Uterus (tissue), 4 donors: ENCODE results near the gene HBG2. TPM values are rescaled to one million over a fixed set of nuclear protein-coding genes. Genes with fewer than 3 reads are reported as not detected.

Experiments
- DNase-seq, 2 donors: peaks; one replicate each; pipeline ENCODE4 v3.0.0-alpha.2; 2019 to 2020
- H3K27ac ChIP-seq, 2 donors: fragments of 200-600 bp; sonication (generic); 1 replicate in 1 of 2; 2 replicates in 1 of 2; pipeline ENCODE4 v1.5.1; 2016 to 2018
- H3K27me3 ChIP-seq, 2 donors: fragments of 200-600 bp; sonication (generic); one replicate each; pipeline ENCODE4 v1.5.1; 2018 to 2019; ENCODE audit warnings: control low read depth in 1 of 2
- H3K36me3 ChIP-seq, 2 donors: fragments of 200-600 bp; sonication (generic); one replicate each; pipeline ENCODE4 v1.5.1; 2019; ENCODE audit warnings: control low read depth in 1 of 2
- H3K4me1 ChIP-seq, 2 donors: fragments of 200-600 bp; sonication (generic); one replicate each; pipeline ENCODE4 v1.5.1; 2018 to 2019; ENCODE audit warnings: control low read depth in 1 of 2
- H3K4me3 ChIP-seq, 2 donors: fragments of 200-600 bp; sonication (generic); 1 replicate in 1 of 2; 2 replicates in 1 of 2; pipeline ENCODE4 v1.5.1; 2018 to 2019; ENCODE audit warnings: mild to moderate bottlenecking in 1 of 2
- H3K9me3 ChIP-seq, 2 donors: fragments of 200-600 bp; sonication (generic); one replicate each; pipeline ENCODE4 v1.5.1; 2019; ENCODE audit warnings: control low read depth in 1 of 2
- POLR2A ChIP-seq, 2 donors: fragments of 450-650 bp; IDR thresholded peaks; one replicate each; pipeline ENCODE4 v1.6.1; 2016; ENCODE audit warnings: antibody characterized with exemption in 2 of 2, mild to moderate bottlenecking in 1 of 2, moderate library complexity in 1 of 2
- intact Hi-C: fragments of 100-400 bp; cut with DNase I; formaldehyde crosslinking; loops from one replicate; pipeline ENCODE4 v1.15.1; 2023; ENCODE audit warnings: low total_unique reads
- total RNA-seq, 4 donors: library from RNA; depleted of rRNA in 3 of 4; stranded (reverse); fragments of >200 nt in 3 of 4; gene quantifications; one replicate each; pipeline versions ENCODE4 v1.1.0 to v1.2.4, GENCODE V29; 2014 to 2023
- TF ChIP-seq, protein P1 (sequence below), 4 experiments: fragments of 200-600 bp in 2 of 4; fragments of 450-650 bp in 2 of 4; sonication (generic) in 2 of 4; IDR thresholded peaks; one replicate each; pipeline ENCODE4 v1.5.1; 2016 to 2019; ENCODE audit warnings: antibody characterized with exemption in 4 of 4, mild to moderate bottlenecking in 2 of 4, moderate library complexity in 1 of 4
- donor health status: DM: yes; HTN: yes; CAD: no.

The HBG2 gene
- total RNA-seq, 4 donors from 2014 or later = 1,050 TPM; not detected in 3

DNA sequence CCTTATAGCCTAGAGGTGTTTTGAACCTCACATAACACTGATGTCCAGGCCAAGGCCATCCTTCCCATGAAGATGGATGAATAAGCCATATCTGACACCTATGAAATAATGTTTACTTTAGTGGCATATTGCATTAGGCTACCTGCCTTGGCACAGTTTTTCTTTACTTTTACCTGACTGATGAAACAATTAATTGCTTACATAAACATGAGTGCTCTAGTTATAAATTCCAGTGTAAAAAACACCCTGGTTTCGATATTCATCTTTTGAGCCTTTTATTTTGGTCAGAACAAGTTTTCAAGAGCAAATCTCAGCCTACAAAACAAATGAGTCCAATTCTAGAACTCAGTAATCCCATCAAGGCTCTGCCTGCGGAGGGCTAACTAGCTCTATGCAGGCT is 22.1 kb upstream of the HBG2 start:
- H3K27ac ChIP-seq = no peak overlapping the region
- TF ChIP-seq, protein P1, sequence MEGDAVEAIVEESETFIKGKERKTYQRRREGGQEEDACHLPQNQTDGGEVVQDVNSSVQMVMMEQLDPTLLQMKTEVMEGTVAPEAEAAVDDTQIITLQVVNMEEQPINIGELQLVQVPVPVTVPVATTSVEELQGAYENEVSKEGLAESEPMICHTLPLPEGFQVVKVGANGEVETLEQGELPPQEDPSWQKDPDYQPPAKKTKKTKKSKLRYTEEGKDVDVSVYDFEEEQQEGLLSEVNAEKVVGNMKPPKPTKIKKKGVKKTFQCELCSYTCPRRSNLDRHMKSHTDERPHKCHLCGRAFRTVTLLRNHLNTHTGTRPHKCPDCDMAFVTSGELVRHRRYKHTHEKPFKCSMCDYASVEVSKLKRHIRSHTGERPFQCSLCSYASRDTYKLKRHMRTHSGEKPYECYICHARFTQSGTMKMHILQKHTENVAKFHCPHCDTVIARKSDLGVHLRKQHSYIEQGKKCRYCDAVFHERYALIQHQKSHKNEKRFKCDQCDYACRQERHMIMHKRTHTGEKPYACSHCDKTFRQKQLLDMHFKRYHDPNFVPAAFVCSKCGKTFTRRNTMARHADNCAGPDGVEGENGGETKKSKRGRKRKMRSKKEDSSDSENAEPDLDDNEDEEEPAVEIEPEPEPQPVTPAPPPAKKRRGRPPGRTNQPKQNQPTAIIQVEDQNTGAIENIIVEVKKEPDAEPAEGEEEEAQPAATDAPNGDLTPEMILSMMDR (IDR thresholded peaks at IDR 0.05) = no peak
- TF ChIP-seq POLR2A (IDR thresholded peaks at IDR 0.05) = no peak

GRCh38 chr11:5275369-5276110 is 21.0 kb upstream of the HBG2 start:
- intact Hi-C loops = no loop called here
- no peak for DNase-seq
- no peaks in the 10 kb centered on the region for H3K27me3 ChIP-seq
- H3K4me3 ChIP-seq = no peak overlapping the region
- H3K4me1 ChIP-seq = no peaks in the 10 kb centered on the region
- no peak overlapping the region for H3K27ac ChIP-seq
- no peaks in the 10 kb centered on the region for H3K9me3 ChIP-seq
- H3K36me3 ChIP-seq = no peaks in the 10 kb centered on the region
- TF ChIP-seq, protein P1 (IDR thresholded peaks at IDR 0.05) = no peak
- TF ChIP-seq POLR2A (IDR thresholded peaks at IDR 0.05) = no peak

More for the DNA sequence above, 22.1 kb upstream of the HBG2 start:
- H3K4me3 ChIP-seq = no peak overlapping the region
- no peaks in the 10 kb centered on the region for H3K36me3 ChIP-seq
- intact Hi-C loops = no loop called here
- no peaks in the 10 kb centered on the region for H3K9me3 ChIP-seq
- H3K4me1 ChIP-seq = no peaks in the 10 kb centered on the region
- H3K27me3 ChIP-seq = no peaks in the 10 kb centered on the region
- DNase-seq = no peak

DNA sequence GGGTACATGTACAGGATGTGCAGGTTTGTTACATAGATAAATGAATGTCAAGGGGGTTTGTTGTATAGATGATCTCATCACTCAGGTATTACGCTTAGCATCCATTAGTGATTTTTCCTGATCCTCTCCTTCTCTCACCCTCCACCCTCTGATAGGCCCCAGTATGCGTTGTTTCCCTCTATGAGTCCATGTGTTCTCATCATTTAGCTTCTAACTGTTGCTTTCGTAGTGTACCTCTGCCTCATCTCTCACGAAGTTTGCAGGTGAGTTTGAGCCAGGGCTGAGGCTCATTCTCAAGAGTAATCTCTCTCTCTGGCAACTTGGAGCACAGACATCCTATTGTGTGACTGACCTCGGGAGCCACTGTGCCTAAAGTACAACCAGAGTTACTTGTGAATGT is 19.8 kb upstream of the HBG2 start:
- no peak for DNase-seq
- Histone ChIP-seq H3K36me3 (no peaks in the 10 kb centered on the region), H3K27me3 (no peaks in the 10 kb centered on the region), H3K4me3 (no peak overlapping the region), H3K9me3 (no peaks in the 10 kb centered on the region), H3K4me1 (no peaks in the 10 kb centered on the region), H3K27ac (no peak overlapping the region)
- intact Hi-C loops = no loop called here
- TF ChIP-seq, protein P1 (IDR thresholded peaks at IDR 0.05) = no peak
- no peak for TF ChIP-seq POLR2A (IDR thresholded peaks at IDR 0.05)

- DNase-seq = no peak
- Histone ChIP-seq H3K36me3 (no peaks in the 10 kb centered on the region), H3K27me3 (no peaks in the 10 kb centered on the region), H3K4me3 (no peak overlapping the region), H3K27ac (no peak overlapping the region), H3K4me1 (no peaks in the 10 kb centered on the region), H3K9me3 (no peaks in the 10 kb centered on the region)
- intact Hi-C loops = no loop called here
- TF ChIP-seq, protein P1 (IDR thresholded peaks at IDR 0.05) = no peak
Measured at GRCh38 chr11:5272395-5273017, 17.9 kb upstream of the HBG2 start.

DNA sequence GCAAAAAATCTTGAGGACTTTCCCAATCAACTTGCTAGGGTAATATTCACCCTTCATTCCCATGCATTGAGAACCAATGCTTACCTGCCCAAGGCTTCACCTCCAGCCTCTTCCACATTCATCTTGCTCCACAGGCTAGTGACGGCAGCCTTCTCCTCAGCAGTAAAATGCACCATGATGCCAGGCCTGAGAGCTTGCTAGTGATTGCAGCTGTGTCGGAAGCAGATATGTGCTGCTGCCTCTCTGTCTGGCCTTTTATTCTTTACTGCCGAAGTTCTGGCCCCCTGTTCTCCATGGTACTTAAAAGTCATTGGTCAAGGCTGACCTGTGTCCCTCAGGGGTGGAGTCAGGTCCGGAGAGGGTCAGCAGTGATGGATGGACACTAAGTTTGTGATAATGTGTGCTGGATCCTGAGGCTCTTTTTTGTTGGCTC is 15.2 kb upstream of the HBG2 start, which contains the start of gene HBE1:
Gene HBE1, minus strand, starts transcription at position 231 of the 433 bp plus-strand sequence. Its CDS starts 55 bp downstream, at position 176.
- H3K27me3 ChIP-seq = no peaks in the 10 kb centered on the region
- no peaks in the 10 kb centered on the region for H3K36me3 ChIP-seq
- no peak for DNase-seq
- H3K4me3 ChIP-seq = no peak within 1 kb of the TSS
- no peak within 1 kb of the TSS for H3K27ac ChIP-seq
- intact Hi-C loops = no loop called here
- no peaks in the 10 kb centered on the region for H3K9me3 ChIP-seq
- no peaks in the 10 kb centered on the region for H3K4me1 ChIP-seq
- TF ChIP-seq, protein P1 (IDR thresholded peaks at IDR 0.05) = no peak
- no peak for TF ChIP-seq POLR2A (IDR thresholded peaks at IDR 0.05)
